Left lung (tissue), 10 donors: ENCODE data around the gene XAB2. TPM values are rescaled to one million over a fixed set of nuclear protein-coding genes. Genes with fewer than 3 reads are reported as not detected.
A peak's percentile ranks its signal among the peaks of the same experiment; 100 is the strongest.
"Not testable (repeated sequence)": the region's sequence is repeated elsewhere in the genome, so short reads cannot be mapped to it uniquely, and the experiment has no call there.

Experiments
- ATAC-seq: fragments of 200-7000 bp; cut with Tn5 transposase; one replicate; pipeline ENCODE4 v1.9.1; 2020; ENCODE audit warnings: moderate library complexity
- DNase-seq, 4 donors: peaks; one replicate each; pipeline ENCODE4 v3.0.0-alpha.2; 2013 to 2020
- H3K27ac ChIP-seq, 2 donors: fragments of 200-600 bp; sonication (generic) in 1 of 2; one replicate each; pipeline versions ENCODE4 v1.5.0 to v1.8.0; 2020 to 2021
- H3K27me3 ChIP-seq, 2 donors: fragments of 200-600 bp; sonication (generic) in 1 of 2; one replicate each; pipeline versions ENCODE4 v1.5.0 to v1.8.0; 2020 to 2021
- H3K36me3 ChIP-seq, 2 donors: fragments of 200-600 bp; sonication (generic) in 1 of 2; one replicate each; pipeline versions ENCODE4 v1.5.0 to v1.8.0; 2020 to 2021
- H3K4me1 ChIP-seq, 2 donors: fragments of 200-600 bp; one replicate each; pipeline ENCODE4 v1.8.0; 2021
- H3K4me3 ChIP-seq, 2 donors: fragments of 200-600 bp; sonication (generic) in 1 of 2; one replicate each; pipeline versions ENCODE4 v1.5.0 to v1.8.0; 2020 to 2021; ENCODE audit warnings: mild to moderate bottlenecking in 1 of 2
- H3K9me3 ChIP-seq, 2 donors: fragments of 200-600 bp; sonication (generic) in 1 of 2; one replicate each; pipeline versions ENCODE4 v1.5.0 to v1.8.0; 2020 to 2021
- CTCF ChIP-seq, 2 donors: fragments of 200-600 bp; sonication (generic) in 1 of 2; IDR thresholded peaks; one replicate each; pipeline versions ENCODE4 v1.5.0 to v1.8.0; 2021; ENCODE audit warnings: antibody characterized with exemption in 2 of 2
- intact Hi-C, 2 donors: fragments of 100-400 bp; cut with DNase I; formaldehyde crosslinking; loops; one replicate each; pipeline versions ENCODE4 v1.11.2 to v1.14.2; 2022
- polyA plus RNA-seq, 6 donors: library from polyadenylated mRNA; unstranded; fragments of 120-200 nt; gene quantifications; one replicate each; pipeline ENCODE4 v1.2.1, GENCODE V29; 2013; ENCODE audit not compliant: insufficient read length in 6 of 6
- total RNA-seq, 2 donors: library from RNA; stranded (reverse); fragmentation: NEBNext Ultra II Directional; extraction: Animal tissue kit (Norgen Biotek cat#: 25700); gene quantifications; one replicate each; pipeline ENCODE4 v1.2.1, GENCODE V29; 2021
- donor health status: DM: no; HTN: yes; CAD: no.
- donor health status: DM: no; HTN: no; CAD: no.

The XAB2 gene
- total and polyA plus RNA-seq, 8 donors = 30.5 to 38.8 (median 32.5) TPM

DNA sequence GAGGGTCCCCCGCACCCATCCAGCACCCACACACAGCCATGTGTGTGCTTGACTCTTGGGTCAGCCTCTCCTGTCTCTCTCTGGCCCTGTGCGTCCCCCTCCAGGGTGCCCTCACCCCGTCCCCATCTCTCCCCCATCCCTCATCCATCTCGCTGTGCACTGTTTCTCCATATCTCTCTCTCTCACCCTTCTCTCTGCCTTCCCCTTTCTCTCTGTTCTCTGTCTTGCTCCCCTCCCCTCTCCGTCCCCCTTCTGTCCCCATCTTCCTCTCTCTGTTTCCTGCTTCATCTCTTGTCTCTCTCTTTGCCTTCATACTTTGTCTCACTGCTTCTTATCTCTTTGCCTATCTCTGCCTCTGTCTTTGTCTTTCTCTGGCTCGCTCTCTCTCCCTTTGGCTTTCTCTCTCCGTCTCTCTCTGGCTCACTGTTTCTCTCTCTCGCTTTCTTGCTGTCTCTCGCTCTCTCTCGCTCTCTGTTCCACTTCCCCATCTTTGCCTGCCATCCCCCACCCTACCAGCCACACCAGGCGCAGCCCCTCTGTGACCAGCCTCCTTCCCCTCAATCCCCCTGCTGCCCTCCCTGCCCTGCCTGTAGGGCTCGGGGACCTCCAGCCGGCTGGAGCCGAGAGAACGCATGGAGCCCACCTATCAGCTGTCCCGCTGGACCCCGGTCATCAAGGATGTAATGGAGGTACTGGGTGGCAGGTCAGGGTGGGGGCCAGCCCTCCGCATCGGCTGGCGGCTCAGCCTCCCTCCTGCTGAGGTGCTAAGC is 16.5 kb upstream of the XAB2 start:
- H3K4me3 ChIP-seq = peak overlapping the region in 1 of 2 donors; percentile 41
- H3K4me1 ChIP-seq = peaks cover 0 to 36% of the 10 kb centered on the region in 2 donors
- peak overlapping the region in 1 of 2 donors; percentile 83 for H3K27ac ChIP-seq
- H3K36me3 ChIP-seq = peaks cover 0 to 57% of the 10 kb centered on the region in 2 donors
- H3K9me3 ChIP-seq = no peaks in the 10 kb centered on the region
- intact Hi-C loops = no loop called here
- DNase-seq (peak in 1 of 4 donors; percentile 70), ATAC-seq (no peak)
- peaks cover 0 to 6% of the 10 kb centered on the region in 2 donors for H3K27me3 ChIP-seq
- no peak for TF ChIP-seq CTCF (IDR thresholded peaks at IDR 0.05)

GRCh38 chr19:7645163-7645562 is 15.8 kb upstream of the XAB2 start:
- DNase-seq (peak in 1 of 4 donors; percentile 80), ATAC-seq (peak; percentile 22)
- no peak for TF ChIP-seq CTCF (IDR thresholded peaks at IDR 0.05)
- Histone ChIP-seq H3K4me1 (peaks cover 0 to 36% of the 10 kb centered on the region in 2 donors), H3K27ac (peak overlapping the region in 1 of 2 donors; percentile 83), H3K9me3 (no peaks in the 10 kb centered on the region), H3K4me3 (peak overlapping the region in 1 of 2 donors; percentile 41), H3K36me3 (peaks cover 0 to 64% of the 10 kb centered on the region in 2 donors), H3K27me3 (peaks cover 0 to 6% of the 10 kb centered on the region in 2 donors)
- intact Hi-C loops = no loop called here

DNA sequence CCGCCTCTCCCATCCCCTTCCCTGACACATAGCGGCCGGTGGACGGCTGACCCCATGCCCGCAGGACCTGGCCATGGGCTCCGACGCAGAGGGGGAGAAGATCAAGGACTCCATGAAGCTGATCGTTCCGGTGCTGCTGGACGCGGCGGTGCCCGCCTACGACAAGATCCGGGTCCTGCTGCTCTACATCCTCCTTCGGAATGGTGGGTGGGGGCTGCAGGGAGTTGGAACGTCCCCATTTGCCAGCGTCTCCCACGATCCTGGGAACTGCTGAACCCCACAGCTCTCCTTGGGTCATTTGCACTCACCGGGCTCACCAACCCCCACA is 15.2 kb upstream of the XAB2 start:
- Histone ChIP-seq H3K9me3 (no peaks in the 10 kb centered on the region), H3K36me3 (peaks cover 0 to 64% of the 10 kb centered on the region in 2 donors), H3K27ac (peak overlapping the region in 1 of 2 donors; percentile 83), H3K4me1 (peaks cover 0 to 36% of the 10 kb centered on the region in 2 donors), H3K4me3 (no peak overlapping the region), H3K27me3 (peaks cover 0 to 6% of the 10 kb centered on the region in 2 donors)
- TF ChIP-seq CTCF (IDR thresholded peaks at IDR 0.05) = no peak
- ATAC-seq (no peak), DNase-seq (peak in 1 of 4 donors; percentile 63)
- intact Hi-C loops = no loop called here

- peaks cover 0 to 64% of the 10 kb centered on the region in 2 donors for H3K36me3 ChIP-seq
- intact Hi-C loops, H3K27me3 ChIP-seq: not testable (repeated sequence)
Observed at GRCh38 chr19:7643629-7644549, 14.5 kb upstream of the XAB2 start.

DNA sequence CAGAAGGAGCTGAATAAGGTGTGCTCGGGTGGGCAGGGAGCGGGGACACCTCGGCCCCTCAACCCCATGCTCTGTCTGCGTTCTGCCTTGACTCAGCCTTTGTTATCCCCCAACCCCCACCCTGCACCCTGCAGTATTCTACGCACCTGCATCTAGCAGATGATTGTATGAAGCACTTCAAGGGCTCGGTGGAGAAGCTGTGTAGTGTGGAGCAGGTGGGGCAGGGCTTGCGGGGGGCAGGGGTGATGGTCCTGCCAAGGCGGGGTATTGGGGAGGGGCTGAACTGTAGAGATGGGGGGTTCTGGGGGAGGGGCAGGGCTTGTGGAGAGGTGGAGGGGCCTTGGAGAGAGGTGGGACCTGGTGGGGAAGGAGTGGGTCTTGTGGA is 13.7 kb upstream of the XAB2 start:
- Histone ChIP-seq H3K36me3 (peaks cover 0 to 59% of the 10 kb centered on the region in 2 donors), H3K27me3 (peaks cover 0 to 6% of the 10 kb centered on the region in 2 donors), H3K9me3 (no peaks in the 10 kb centered on the region), H3K4me1 (peaks cover 0 to 51% of the 10 kb centered on the region in 2 donors), H3K4me3 (no peak overlapping the region), H3K27ac (no peak overlapping the region)
- ATAC-seq (no peak), DNase-seq (no peak)
- intact Hi-C loops = no loop called here
- TF ChIP-seq CTCF (IDR thresholded peaks at IDR 0.05) = no peak

More at GRCh38 chr19:7643629-7644549, 14.5 kb upstream of the XAB2 start:
- H3K4me3 ChIP-seq, H3K9me3 ChIP-seq: not testable (repeated sequence)
- peak in 1 of 4 donors; percentile 77 for DNase-seq
- Histone ChIP-seq H3K4me1 (peaks cover 0 to 42% of the 10 kb centered on the region in 2 donors), H3K27ac (peak overlapping the region in 1 of 2 donors; percentile 83)
- peak; percentile 22 for ATAC-seq
